Sigmoid colon (tissue), 7 donors: Measurements from ENCODE around the gene CSNK2A1. TPM values are rescaled to one million over a fixed set of nuclear protein-coding genes. Genes with fewer than 3 reads are reported as not detected.
A peak's percentile ranks its signal among the peaks of the same experiment; 100 is the strongest.

Experiments used
- DNase-seq: peaks from one replicate; pipeline ENCODE4 v3.0.0-alpha.2; 2019
- H3K27ac ChIP-seq, 4 donors: fragments of 200-600 bp; sonication (generic); one replicate each; pipeline ENCODE4 v1.5.1; 2016 to 2019; ENCODE audit warnings: mild to moderate bottlenecking in 1 of 4
- H3K27me3 ChIP-seq, 3 donors: fragments of 200-600 bp; sonication (generic); one replicate each; pipeline ENCODE4 v1.5.1; 2019; ENCODE audit warnings: mild to moderate bottlenecking in 1 of 3
- H3K36me3 ChIP-seq, 4 donors: fragments of 200-600 bp; sonication (generic); one replicate each; pipeline ENCODE4 v1.5.1; 2016 to 2019
- H3K4me1 ChIP-seq, 4 donors: fragments of 200-600 bp; sonication (generic); one replicate each; pipeline ENCODE4 v1.5.1; 2017 to 2019
- H3K4me3 ChIP-seq, 4 donors: fragments of 200-600 bp; sonication (generic); one replicate each; pipeline ENCODE4 v1.5.1; 2017 to 2019; ENCODE audit warnings: mild to moderate bottlenecking in 2 of 4, moderate library complexity in 1 of 4
- H3K9me3 ChIP-seq, 4 donors: fragments of 200-600 bp in 3 of 4; sonication (generic) in 3 of 4; one replicate each; pipeline versions ENCODE4 v1.5.1 to v1.6.1; 2013 to 2019
- CTCF ChIP-seq, 4 experiments: fragments of 450-650 bp in 3 of 4; fragments of 200-600 bp in 1 of 4; IDR thresholded peaks; one replicate each; pipeline ENCODE4 v1.5.1; 2016 to 2019; ENCODE audit warnings: antibody characterized with exemption in 4 of 4, mild to moderate bottlenecking in 3 of 4, moderate library complexity in 2 of 4
- EP300 ChIP-seq, 4 donors: sonication (generic); formaldehyde crosslinking; IDR thresholded peaks; one replicate each; pipeline ENCODE4 v1.6.1; 2017; ENCODE audit warnings: antibody characterized with exemption in 4 of 4
- POLR2A ChIP-seq, 2 donors: fragments of 450-650 bp; IDR thresholded peaks; one replicate each; pipeline ENCODE4 v1.6.1; 2016; ENCODE audit warnings: antibody characterized with exemption in 2 of 2, mild to moderate bottlenecking in 2 of 2, moderate library complexity in 2 of 2
- POLR2AphosphoS5 ChIP-seq, 4 donors: sonication (generic); formaldehyde crosslinking; IDR thresholded peaks; one replicate each; pipeline ENCODE4 v1.6.1; 2017; ENCODE audit warnings: antibody characterized with exemption in 4 of 4
- WGBS, 2 donors: extraction: QIAGEN DNeasy Blood & Tissue Kit; methylation state at CpG; one replicate each; pipeline ENCODE4 v1.1.7; 2013; 5-methylcytosine and 5-hydroxymethylcytosine counted together
- intact Hi-C: fragments of 100-400 bp; cut with DNase I; formaldehyde crosslinking; loops from one replicate; pipeline ENCODE4 v1.15.1; 2023
- polyA plus RNA-seq, 3 donors: library from polyadenylated mRNA; stranded (reverse); fragments of 200-250 nt; gene quantifications; one replicate each; pipeline ENCODE4 v1.2.3, GENCODE V29; 2013
- total RNA-seq, 4 donors: library from RNA; depleted of rRNA; stranded (reverse); fragments of >200 nt; gene quantifications; one replicate each; pipeline ENCODE4 v1.1.0, GENCODE V29; 2016
- donor health status: healthy with polysubstance abuse.
- donor health status: Bipolar disorder and iron deficiency.
- donor health status: healthy.

Gene CSNK2A1
- total and polyA plus RNA-seq, 7 donors = 33.0 to 77.1 (median 51.5) TPM

GRCh38 chr20:573414-574296, 30.1 kb upstream of the CSNK2A1 start:
- intact Hi-C loops = no loop called here
- H3K4me3 ChIP-seq = no peak overlapping the region
- H3K36me3 ChIP-seq = no peaks in the 10 kb centered on the region
- TF ChIP-seq CTCF (IDR thresholded peaks at IDR 0.05) (no peak), POLR2A (IDR thresholded peaks at IDR 0.05) (no peak), POLR2AphosphoS5 (IDR thresholded peaks at IDR 0.05) (no peak), EP300 (IDR thresholded peaks at IDR 0.05) (no peak)
- H3K9me3 ChIP-seq = no peaks in the 10 kb centered on the region
- H3K27ac ChIP-seq = no peak overlapping the region
- H3K27me3 ChIP-seq = peaks cover 3 to 66% (median 13%) of the 10 kb centered on the region in 3 donors
- DNase-seq = no peak
- peaks cover 0 to 14% (median 8%) of the 10 kb centered on the region in 4 donors for H3K4me1 ChIP-seq
- WGBS, 2 donors = 54 to 75% methylated on average over 12 of the region's 12 CpGs

GRCh38 chr20:572727-573126, 29.1 kb upstream of the CSNK2A1 start:
- 40 to 56% methylated on average over 7 of the region's 7 CpGs for WGBS, 2 donors
- H3K4me3 ChIP-seq = no peak overlapping the region
- H3K36me3 ChIP-seq = no peaks in the 10 kb centered on the region
- TF ChIP-seq EP300 (IDR thresholded peaks at IDR 0.05) (no peak), POLR2A (IDR thresholded peaks at IDR 0.05) (no peak), POLR2AphosphoS5 (IDR thresholded peaks at IDR 0.05) (no peak), CTCF (IDR thresholded peaks at IDR 0.05) (no peak)
- no peak for DNase-seq
- peaks cover 0 to 17% (median 8%) of the 10 kb centered on the region in 4 donors for H3K4me1 ChIP-seq
- no peak overlapping the region for H3K27ac ChIP-seq
- H3K27me3 ChIP-seq = peaks cover 12 to 75% (median 20%) of the 10 kb centered on the region in 3 donors
- H3K9me3 ChIP-seq = no peaks in the 10 kb centered on the region
- intact Hi-C loops = no loop called here

GRCh38 chr20:571754-572441, 28.3 kb upstream of the CSNK2A1 start:
- no peaks in the 10 kb centered on the region for H3K36me3 ChIP-seq
- peaks cover 13 to 79% (median 28%) of the 10 kb centered on the region in 3 donors for H3K27me3 ChIP-seq
- H3K9me3 ChIP-seq = no peaks in the 10 kb centered on the region
- WGBS, 2 donors = 11 to 27% methylated on average over 24 of the region's 24 CpGs
- TF ChIP-seq POLR2AphosphoS5 (IDR thresholded peaks at IDR 0.05) (no peak), CTCF (IDR thresholded peaks at IDR 0.05) (no peak), EP300 (IDR thresholded peaks at IDR 0.05) (no peak)
- peak; percentile 70 for DNase-seq
- H3K27ac ChIP-seq = peak overlapping the region in 2 of 4 donors; percentile 4 to 14
- H3K4me1 ChIP-seq = peaks cover 0 to 17% (median 8%) of the 10 kb centered on the region in 4 donors
- no peak overlapping the region for H3K4me3 ChIP-seq
- intact Hi-C loops = no loop called here

- Histone ChIP-seq H3K27ac (no peak overlapping the region), H3K36me3 (no peaks in the 10 kb centered on the region), H3K9me3 (no peaks in the 10 kb centered on the region), H3K27me3 (peaks cover 13 to 77% (median 28%) of the 10 kb centered on the region in 3 donors), H3K4me1 (peaks cover 0 to 17% (median 8%) of the 10 kb centered on the region in 4 donors), H3K4me3 (no peak overlapping the region)
- 58 to 68% methylated on average over 14 of the region's 14 CpGs for WGBS, 2 donors
- intact Hi-C loops = no loop called here
- no peak for DNase-seq
- TF ChIP-seq CTCF (IDR thresholded peaks at IDR 0.05) = no peak
- TF ChIP-seq POLR2A (IDR thresholded peaks at IDR 0.05) = no peak
- TF ChIP-seq EP300 (IDR thresholded peaks at IDR 0.05) = no peak
- TF ChIP-seq POLR2AphosphoS5 (IDR thresholded peaks at IDR 0.05) = no peak
These were observed 25.3 kb upstream of the CSNK2A1 start for GRCh38 chr20:568673-569415.
